HG02970 (cell line): Measurements from ENCODE around the gene ZFYVE28.
"Not testable (repeated sequence)": the region's sequence is repeated elsewhere in the genome, so short reads cannot be mapped to it uniquely, and the experiment has no call there.

Experiments used
- ATAC-seq: cut with Tn5 transposase; IDR thresholded peaks from one replicate; pipeline ENCODE4 v1.9.1; 2021; ENCODE audit warnings: mild to moderate bottlenecking, moderate library complexity, moderate number of reproducible peaks; ENCODE audit not compliant: unreplicated experiment, low FRiP score

ZFYVE28 gene

GRCh38 chr4:2276581-2277325 is 141.7 kb downstream of the ZFYVE28 start:
- ATAC-seq, result no peak

- ATAC-seq, result no peak
These were observed 142.7 kb downstream of the ZFYVE28 start for GRCh38 chr4:2275546-2276251.

- not testable (repeated sequence) for ATAC-seq
These were observed 143.4 kb downstream of the ZFYVE28 start for GRCh38 chr4:2275044-2275397.

DNA sequence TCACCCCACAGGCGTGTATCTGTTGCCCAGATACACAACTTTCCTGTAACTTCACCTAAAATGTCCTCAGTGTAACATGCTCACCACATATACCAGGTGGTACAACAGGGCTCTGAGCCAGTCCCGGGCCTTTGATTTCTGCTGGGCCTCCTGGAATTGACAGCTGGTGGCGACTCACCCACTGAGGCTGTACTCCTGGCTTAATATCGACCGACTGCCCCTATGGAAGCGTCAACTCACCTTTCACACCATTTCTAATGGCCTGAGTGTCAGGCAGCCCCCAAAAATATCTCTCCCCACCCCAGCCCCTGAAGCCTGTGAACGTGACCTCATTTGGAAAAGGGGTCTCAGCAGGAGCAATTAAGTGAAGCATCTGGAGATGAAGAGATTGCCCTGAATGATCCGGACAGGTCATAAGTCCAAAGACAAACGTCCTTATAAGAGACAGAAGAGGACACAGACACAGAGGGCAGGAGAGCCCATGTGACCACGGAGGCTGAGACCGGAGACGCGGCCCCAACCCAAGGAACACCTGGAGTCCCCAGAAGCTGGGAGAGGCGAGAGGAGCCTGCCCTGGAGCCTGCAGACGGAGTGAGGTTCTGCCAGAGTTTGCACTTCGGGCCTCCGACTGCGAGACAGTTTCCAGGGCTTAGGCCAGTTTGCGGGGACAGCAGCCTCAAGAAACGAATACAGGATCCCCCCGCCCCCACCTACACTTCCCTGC is 144.0 kb downstream of the ZFYVE28 start:
- ATAC-seq, result no peak

DNA sequence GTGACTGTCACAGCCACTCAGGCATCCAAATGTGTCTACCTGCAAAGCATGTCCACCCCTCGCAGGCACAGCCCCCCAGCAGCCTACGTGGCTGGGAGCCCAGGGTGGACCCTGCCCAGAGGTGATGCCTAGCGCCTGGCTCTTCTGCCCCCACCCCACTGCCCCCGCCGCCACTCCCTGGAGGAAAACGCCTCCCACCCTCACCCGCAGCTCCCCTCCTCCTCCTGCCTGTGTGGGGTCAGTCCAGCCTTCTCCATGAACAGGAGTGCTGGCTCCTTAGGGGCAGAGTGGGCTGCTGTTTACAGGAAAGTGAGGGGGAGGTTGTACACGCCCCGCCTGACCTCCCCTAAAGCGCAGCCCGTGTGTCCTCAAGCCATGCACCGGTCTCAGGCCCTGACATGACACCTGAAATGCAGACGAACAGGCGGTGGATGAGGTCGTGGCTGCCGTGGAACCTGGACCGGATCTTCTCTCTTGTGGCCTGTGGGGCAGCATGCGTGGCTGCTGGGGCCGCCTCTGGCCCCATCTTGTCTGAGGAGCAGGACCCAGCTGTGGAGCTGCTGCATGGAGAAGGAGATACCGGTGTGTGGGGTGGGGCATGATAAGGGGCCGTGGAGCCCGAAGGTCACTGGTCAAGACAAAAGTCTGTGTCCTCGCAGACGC is 144.7 kb downstream of the ZFYVE28 start:
- no peak for ATAC-seq

DNA sequence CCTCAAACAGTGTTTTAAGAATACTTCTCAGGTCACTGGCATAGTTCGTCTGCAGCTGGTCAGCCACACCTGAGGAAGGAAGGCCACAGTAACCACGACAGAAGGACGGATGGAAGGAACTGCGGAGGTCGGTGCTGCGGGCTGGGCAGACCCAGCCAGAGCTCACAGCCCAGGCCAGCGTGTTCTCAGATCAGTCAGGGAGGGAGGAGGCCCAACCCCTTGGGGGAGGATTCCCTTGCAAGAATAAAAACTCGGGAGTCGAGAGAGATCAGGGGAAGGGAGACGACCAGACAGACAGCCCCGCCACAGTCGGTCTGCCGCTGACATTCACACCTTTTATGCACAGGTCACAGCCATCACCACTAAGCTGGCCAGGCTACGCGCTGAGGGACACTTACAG is 145.2 kb downstream of the ZFYVE28 start:
- ATAC-seq, result no peak

DNA sequence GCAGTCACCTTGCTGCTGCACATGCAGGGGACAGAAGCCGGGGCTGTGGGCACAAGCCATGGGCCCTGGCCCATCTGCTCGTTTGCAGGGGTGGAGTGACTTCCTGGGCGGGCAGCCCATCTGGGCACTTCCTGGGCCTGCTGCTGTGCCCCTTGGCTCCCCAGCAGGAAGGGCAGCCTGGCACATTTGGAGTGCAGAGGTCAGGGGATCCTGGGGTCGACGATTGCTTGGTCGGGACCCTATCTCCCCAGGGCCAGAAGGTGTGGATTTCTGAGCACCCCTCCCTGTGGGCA is 145.7 kb downstream of the ZFYVE28 start:
- ATAC-seq, result no peak

- no peak for ATAC-seq
These were observed 146.2 kb downstream of the ZFYVE28 start for GRCh38 chr4:2272026-2272827.

GRCh38 chr4:2271279-2272025 is 147.0 kb downstream of the ZFYVE28 start:
- no peak for ATAC-seq

GRCh38 chr4:2270341-2271165 is 147.9 kb downstream of the ZFYVE28 start:
- ATAC-seq, result no peak

- ATAC-seq, result no peak
These were observed 148.8 kb downstream of the ZFYVE28 start for GRCh38 chr4:2269618-2270163.

DNA sequence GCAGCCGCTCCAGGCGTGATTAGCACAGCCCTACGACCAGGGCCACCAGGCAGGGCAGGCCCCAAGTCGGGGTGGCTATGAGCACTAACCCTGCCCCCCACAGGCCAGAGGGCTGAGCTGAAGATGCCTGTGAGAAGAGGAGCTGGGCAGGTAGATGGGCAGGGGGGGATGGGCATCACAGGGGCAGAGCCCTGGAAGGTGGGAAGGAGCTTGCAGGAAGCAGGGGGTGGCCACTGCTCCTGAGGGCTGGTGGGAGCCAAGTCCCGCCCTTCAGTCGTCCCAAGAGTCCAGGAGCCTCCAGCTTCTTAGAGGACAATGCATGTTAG is 149.3 kb downstream of the ZFYVE28 start:
- ATAC-seq, result no peak

GRCh38 chr4:2268357-2269205 is 149.9 kb downstream of the ZFYVE28 start:
- no peak for ATAC-seq

DNA sequence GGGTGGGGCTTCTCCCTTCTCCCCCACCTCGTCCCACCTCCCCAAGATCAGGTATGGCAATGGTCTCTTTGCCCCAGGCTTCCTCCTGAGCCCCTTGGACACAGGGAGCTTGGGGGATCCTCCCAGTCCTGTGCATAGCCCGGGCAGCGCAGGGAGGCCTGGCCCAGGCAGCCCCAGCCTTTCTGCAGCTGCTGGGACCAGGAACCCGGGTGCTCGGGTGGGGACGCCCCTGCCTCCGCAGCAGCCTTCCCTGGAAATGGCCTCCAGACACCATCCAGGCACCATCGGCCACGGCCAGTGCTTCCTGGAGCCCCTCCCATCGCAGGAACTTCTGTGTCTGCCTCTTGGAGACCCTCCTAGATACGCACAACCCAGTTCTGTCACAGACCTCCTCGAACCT is 150.6 kb downstream of the ZFYVE28 start:
- ATAC-seq, result no peak

- no peak for ATAC-seq
These were observed 151.1 kb downstream of the ZFYVE28 start for GRCh38 chr4:2267320-2267811.

- ATAC-seq, result no peak
These were observed 151.6 kb downstream of the ZFYVE28 start for GRCh38 chr4:2266821-2267220.

DNA sequence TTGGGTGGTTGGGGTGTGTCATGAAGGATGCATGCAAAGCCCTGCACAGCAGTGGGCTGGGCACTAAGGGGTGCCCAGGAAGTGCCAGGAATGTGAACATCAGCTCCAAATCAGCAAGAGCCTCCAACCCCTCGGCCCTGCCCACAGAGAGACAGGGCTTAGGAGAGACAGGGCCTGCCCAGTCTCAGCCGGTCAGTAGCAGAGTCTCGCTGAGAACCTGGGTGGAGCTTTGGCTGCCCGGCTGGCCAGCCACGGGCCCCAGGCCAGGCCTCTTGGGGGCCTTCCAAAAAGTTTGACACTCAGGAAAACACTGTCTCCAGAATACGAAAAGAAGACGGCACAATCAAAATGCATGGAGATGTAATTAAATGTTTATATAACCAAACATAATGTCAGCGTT is 152.3 kb downstream of the ZFYVE28 start:
- no peak for ATAC-seq
